Ectodermal cell (in vitro differentiated cells): ENCODE measurements around the gene OLFML3.
"Not testable (repeated sequence)": the region's sequence is repeated elsewhere in the genome, so short reads cannot be mapped to it uniquely, and the experiment has no call there.

Experiments used
- H3K27ac ChIP-seq: 2 replicates; pipeline ENCODE4 v1.7.0; 2013; ENCODE audit warnings: mild to moderate bottlenecking, low read depth, low read length; ENCODE audit not compliant: insufficient read depth, poor library complexity, severe bottlenecking
- H3K27me3 ChIP-seq: 2 replicates; pipeline ENCODE4 v1.7.0; 2013; ENCODE audit warnings: mild to moderate bottlenecking, low read length; ENCODE audit not compliant: insufficient read depth, control insufficient read depth, poor library complexity, severe bottlenecking
- H3K36me3 ChIP-seq: one replicate; pipeline ENCODE4 v1.7.0; 2013; ENCODE audit warnings: low read length; ENCODE audit not compliant: control insufficient read depth, insufficient read depth
- H3K4me1 ChIP-seq: one replicate; pipeline ENCODE4 v1.7.0; 2013; ENCODE audit warnings: low read length; ENCODE audit not compliant: control insufficient read depth, insufficient read depth
- H3K4me3 ChIP-seq: 2 replicates; pipeline ENCODE4 v1.7.0; 2013; ENCODE audit warnings: low read depth, low read length, control low read depth; ENCODE audit not compliant: insufficient read depth
- H3K9me3 ChIP-seq: 2 replicates; pipeline ENCODE4 v1.7.0; 2013; ENCODE audit warnings: mild to moderate bottlenecking, low read length, moderate library complexity; ENCODE audit not compliant: control insufficient read depth
- WGBS, 2 experiments: methylation state at CpG; one replicate each; pipeline ENCODE4 v1.1.7; 2013; ENCODE audit warnings: missing lambda C conversion rate in 2 of 2; 5-methylcytosine and 5-hydroxymethylcytosine counted together

Gene OLFML3

DNA sequence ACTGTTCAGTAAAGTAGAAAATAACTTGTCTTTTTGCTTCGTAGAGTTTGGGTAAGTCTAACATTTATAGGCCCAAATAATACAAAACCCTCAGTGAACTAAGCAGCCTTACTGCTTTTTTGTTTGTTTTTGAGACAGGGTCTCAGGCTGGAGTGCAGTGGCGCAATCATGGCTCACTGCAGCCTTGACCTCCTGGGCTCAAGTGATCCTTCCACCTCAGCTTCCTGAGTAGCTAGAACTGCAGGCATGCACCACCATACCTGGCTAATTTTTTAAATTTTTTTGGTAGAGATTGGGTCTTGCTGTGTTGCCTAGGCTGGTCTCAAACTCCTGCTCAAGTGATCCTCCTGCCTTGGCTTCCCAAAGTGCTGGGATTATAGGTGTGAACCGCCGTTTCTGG lies 31.1 kb upstream of the OLFML3 start:
- H3K27me3 ChIP-seq, H3K9me3 ChIP-seq, H3K4me3 ChIP-seq, H3K36me3 ChIP-seq, H3K27ac ChIP-seq: not testable (repeated sequence)
- peaks cover 11% of the 10 kb centered on the region for H3K4me1 ChIP-seq
- WGBS, 2 experiments: 92 to 96% methylated on average over 4 of the region's 4 CpGs

DNA sequence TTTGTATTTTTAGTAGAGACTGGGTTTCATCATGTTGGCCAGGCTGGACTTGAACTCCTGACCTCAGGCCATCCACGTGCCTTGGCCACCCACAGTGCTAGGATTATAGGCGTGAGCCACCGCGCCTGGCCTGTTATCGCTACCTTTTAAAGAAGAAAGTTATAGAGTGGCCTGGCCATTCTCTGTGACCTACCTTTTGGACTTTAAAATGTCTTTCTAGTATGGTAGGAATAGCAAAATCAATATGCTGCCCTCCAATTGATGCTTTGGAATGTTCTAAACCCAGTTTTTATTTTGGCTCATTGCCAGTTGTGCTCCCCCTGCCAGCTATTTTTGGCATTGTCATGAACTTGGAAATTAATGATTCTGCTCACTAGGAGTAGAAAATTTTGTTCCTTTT lies 30.3 kb upstream of the OLFML3 start:
- peaks cover 4% of the 10 kb centered on the region for H3K36me3 ChIP-seq
- no peaks in the 10 kb centered on the region for H3K9me3 ChIP-seq
- H3K4me3 ChIP-seq: no peak overlapping the region
- H3K4me1 ChIP-seq: peaks cover 11% of the 10 kb centered on the region
- 90 to 93% methylated on average over 5 of the region's 5 CpGs for WGBS, 2 experiments
- H3K27me3 ChIP-seq: no peaks in the 10 kb centered on the region
- H3K27ac ChIP-seq: no peak overlapping the region

DNA sequence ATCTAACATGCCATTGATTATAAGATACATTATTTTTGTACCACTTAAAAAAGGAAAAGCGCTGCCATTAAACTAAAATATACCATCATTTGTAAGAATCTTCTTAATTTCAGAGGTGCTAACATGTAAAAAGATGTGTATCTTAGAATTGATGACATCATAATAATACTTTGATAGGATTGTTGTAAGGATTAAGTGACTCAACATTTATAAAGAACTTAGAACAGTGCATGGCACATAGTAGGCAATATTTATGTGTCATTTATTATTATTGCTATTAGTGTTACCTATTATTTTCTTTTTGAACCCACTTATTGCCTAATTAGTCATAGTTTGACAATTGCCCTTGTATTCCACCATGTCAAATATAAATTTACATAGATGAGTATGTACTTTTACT lies 28.4 kb upstream of the OLFML3 start:
- Histone ChIP-seq H3K36me3 (no peaks in the 10 kb centered on the region), H3K4me1 (peaks cover 10% of the 10 kb centered on the region), H3K27ac (no peak overlapping the region), H3K9me3 (no peaks in the 10 kb centered on the region), H3K27me3 (no peaks in the 10 kb centered on the region), H3K4me3 (no peak overlapping the region)
- no CpG with 5 or more reads among the region's 1 CpG for WGBS, 2 experiments

DNA sequence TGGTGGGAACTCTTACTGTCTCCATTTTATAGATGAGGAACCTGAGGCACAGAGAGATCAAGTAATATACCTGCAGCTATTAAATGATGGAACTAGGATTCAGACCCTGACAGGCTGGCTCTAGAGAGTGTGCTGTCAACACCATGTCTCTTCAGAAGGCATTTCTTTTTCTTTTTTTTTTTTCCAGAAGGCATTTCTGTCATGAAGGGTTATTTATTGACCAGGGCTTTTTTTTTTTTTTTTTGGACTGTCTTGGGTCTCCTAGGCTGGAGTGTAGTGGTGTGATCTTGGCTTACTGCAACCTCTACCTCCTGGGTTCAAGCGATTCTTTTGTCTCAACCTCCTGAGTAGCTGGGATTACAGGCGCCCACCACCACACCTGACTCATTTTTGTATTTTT lies 27.6 kb upstream of the OLFML3 start:
- WGBS, 2 experiments: 87 to 92% methylated on average over 1 to 2 of the region's 2 CpGs
- Histone ChIP-seq H3K4me3 (no peak overlapping the region), H3K27ac (no peak overlapping the region), H3K36me3 (no peaks in the 10 kb centered on the region), H3K27me3 (no peaks in the 10 kb centered on the region), H3K4me1 (peaks cover 3% of the 10 kb centered on the region), H3K9me3 (no peaks in the 10 kb centered on the region)

DNA sequence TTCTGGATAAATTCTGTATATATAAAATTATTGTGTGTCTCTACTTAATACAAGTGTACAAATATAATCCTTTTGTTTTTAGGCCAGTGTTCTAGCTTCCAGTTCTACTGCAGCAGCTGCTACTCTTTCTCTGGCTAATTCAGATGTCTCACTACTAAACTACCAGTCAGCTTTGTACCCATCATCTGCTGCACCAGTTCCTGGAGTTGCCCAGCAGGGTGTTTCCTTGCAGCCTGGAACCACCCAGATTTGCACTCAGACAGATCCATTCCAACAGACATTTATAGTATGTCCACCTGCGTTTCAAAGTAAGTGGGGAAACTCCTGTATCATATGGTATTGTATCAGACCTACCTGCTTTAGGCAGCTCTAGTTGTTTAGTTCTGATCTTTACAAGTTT lies 21.3 kb upstream of the OLFML3 start:
- Histone ChIP-seq H3K27ac (no peak overlapping the region), H3K27me3 (no peaks in the 10 kb centered on the region), H3K9me3 (no peaks in the 10 kb centered on the region), H3K4me3 (no peak overlapping the region), H3K4me1 (no peaks in the 10 kb centered on the region), H3K36me3 (peaks cover 19% of the 10 kb centered on the region)
- 100% methylated on average over 1 of the region's 1 CpG; no CpG with 5 or more reads in 1 of the 2 experiments for WGBS, 2 experiments

DNA sequence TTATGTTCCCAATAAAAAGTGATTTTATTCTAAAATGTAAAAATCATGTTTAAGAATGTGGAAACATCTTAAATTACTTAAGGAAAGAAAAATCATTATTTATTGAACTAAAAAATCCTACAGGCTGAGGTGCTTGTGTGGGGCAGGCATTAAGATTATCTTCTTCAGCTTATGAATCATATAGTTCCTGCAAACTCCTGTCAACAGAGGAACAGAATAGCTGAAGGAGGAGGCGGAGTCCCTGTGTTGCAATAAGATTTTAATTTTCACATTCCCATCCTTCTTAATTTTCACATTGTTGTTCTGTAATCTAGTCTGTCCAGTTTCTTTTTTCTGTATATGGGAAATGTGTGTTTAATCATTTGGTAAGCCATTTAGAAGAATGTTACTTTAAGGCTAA lies 20.6 kb upstream of the OLFML3 start:
- no peak overlapping the region for H3K27ac ChIP-seq
- WGBS, 2 experiments: 86% methylated on average over 1 of the region's 1 CpG; no CpG with 5 or more reads in 1 of the 2 experiments
- H3K4me1 ChIP-seq: no peaks in the 10 kb centered on the region
- H3K27me3 ChIP-seq: no peaks in the 10 kb centered on the region
- H3K36me3 ChIP-seq: peaks cover 19% of the 10 kb centered on the region
- no peaks in the 10 kb centered on the region for H3K9me3 ChIP-seq
- H3K4me3 ChIP-seq: no peak overlapping the region

DNA sequence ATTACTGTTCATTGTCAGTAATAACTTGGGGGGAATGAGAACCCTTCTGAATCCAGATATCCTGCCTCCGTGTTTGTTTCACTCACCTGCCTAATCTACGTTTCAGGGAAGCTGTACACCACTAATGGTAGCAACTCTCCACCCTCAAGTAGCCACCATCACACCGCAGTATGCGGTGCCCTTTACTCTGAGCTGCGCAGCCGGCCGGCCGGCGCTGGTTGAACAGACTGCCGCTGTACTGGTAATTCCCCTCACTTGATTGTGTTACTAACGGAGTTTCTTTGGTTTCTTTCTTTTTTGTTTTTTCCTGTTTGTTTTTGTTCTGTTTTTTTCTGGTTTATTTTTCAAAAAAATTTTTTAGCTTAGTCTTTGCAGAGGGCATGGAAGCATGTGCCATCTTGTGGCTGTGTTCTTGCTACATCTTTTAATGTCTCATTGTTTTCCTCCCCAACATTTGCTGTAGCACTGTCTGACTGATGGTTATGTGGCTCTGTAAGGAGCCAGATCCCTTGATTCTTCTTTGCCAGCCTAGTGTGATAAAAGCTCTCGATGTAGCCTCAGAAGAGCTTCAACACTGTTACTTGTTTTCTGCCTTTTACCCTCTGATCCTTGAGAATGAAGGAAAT lies 15.9 kb upstream of the OLFML3 start:
- H3K9me3 ChIP-seq: no peaks in the 10 kb centered on the region
- H3K4me3 ChIP-seq: no peak overlapping the region
- no peaks in the 10 kb centered on the region for H3K27me3 ChIP-seq
- H3K36me3 ChIP-seq: peaks cover 36% of the 10 kb centered on the region
- no peak overlapping the region for H3K27ac ChIP-seq
- no peaks in the 10 kb centered on the region for H3K4me1 ChIP-seq
- WGBS, 2 experiments: 94 to 95% methylated on average over 12 of the region's 12 CpGs

DNA sequence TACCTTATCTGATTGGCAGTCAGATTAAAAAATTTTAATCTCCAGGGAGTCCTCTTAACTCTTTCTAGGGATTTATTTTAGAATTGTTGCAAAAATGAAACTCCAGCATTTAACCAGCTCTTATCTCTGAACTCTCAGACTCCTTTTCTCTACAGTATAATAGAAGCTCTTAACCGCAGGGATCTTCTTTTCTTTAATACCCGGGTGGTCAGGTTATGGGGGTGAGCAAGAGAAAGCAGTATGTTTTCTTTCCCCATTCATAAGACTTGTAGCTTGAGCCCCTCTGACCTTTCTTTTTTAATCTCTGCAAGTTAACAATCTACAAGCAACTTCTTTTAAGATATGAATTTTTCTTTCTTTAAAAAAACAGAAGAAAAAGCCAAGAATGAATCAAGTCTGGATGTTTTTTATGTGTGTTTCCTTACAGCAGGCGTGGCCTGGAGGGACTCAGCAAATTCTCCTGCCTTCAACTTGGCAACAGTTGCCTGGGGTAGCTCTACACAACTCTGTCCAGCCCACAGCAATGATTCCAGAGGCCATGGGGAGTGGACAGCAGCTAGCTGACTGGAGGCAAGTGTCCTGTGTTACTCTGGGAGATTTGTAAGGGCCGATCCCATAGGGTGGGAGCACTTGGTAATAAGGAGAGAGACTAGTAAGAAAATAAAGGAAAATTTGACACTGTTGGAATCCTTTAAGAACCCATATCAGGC lies 13.4 kb upstream of the OLFML3 start:
- H3K27me3 ChIP-seq: no peaks in the 10 kb centered on the region
- H3K4me1 ChIP-seq: no peaks in the 10 kb centered on the region
- peaks cover 48% of the 10 kb centered on the region for H3K36me3 ChIP-seq
- no peak overlapping the region for H3K4me3 ChIP-seq
- no peak overlapping the region for H3K27ac ChIP-seq
- no peaks in the 10 kb centered on the region for H3K9me3 ChIP-seq
- WGBS, 2 experiments: 97 to 98% methylated on average over 4 of the region's 4 CpGs

DNA sequence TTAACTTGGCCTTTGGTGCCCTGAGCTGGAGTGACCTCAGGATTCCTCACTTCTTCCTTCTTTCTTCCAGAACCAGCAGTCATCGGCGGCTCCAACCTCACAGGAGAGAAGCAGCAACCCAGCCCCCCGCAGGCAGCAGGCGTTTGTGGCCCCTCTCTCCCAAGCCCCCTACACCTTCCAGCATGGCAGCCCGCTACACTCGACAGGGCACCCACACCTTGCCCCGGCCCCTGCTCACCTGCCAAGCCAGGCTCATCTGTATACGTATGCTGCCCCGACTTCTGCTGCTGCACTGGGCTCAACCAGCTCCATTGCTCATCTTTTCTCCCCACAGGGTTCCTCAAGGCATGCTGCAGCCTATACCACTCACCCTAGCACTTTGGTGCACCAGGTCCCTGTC lies 6.3 kb upstream of the OLFML3 start:
- H3K27me3 ChIP-seq: no peaks in the 10 kb centered on the region
- H3K4me3 ChIP-seq: no peak overlapping the region
- no peaks in the 10 kb centered on the region for H3K9me3 ChIP-seq
- H3K36me3 ChIP-seq: peaks cover 22% of the 10 kb centered on the region
- H3K4me1 ChIP-seq: peaks cover 30% of the 10 kb centered on the region
- WGBS, 2 experiments: 81 to 84% methylated on average over 9 of the region's 9 CpGs
- H3K27ac ChIP-seq: no peak overlapping the region

DNA sequence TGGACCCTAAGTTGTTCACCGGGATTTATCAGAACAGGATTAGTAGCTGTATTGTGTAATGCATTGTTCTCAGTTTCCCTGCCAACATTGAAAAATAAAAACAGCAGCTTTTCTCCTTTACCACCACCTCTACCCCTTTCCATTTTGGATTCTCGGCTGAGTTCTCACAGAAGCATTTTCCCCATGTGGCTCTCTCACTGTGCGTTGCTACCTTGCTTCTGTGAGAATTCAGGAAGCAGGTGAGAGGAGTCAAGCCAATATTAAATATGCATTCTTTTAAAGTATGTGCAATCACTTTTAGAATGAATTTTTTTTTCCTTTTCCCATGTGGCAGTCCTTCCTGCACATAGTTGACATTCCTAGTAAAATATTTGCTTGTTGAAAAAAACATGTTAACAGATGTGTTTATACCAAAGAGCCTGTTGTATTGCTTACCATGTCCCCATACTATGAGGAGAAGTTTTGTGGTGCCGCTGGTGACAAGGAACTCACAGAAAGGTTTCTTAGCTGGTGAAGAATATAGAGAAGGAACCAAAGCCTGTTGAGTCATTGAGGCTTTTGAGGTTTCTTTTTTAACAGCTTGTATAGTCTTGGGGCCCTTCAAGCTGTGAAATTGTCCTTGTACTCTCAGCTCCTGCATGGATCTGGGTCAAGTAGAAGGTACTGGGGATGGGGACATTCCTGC lies 3.9 kb upstream of the OLFML3 start:
- Histone ChIP-seq H3K27ac (no peak overlapping the region), H3K27me3 (no peaks in the 10 kb centered on the region), H3K4me1 (peaks cover 49% of the 10 kb centered on the region), H3K36me3 (peaks cover 3% of the 10 kb centered on the region), H3K9me3 (no peaks in the 10 kb centered on the region), H3K4me3 (no peak overlapping the region)
- 87 to 91% methylated on average over 4 of the region's 4 CpGs for WGBS, 2 experiments
